HK-2 (cell line): ENCODE measurements around the gene ALOX15.
"Not testable (repeated sequence)": the region's sequence is repeated elsewhere in the genome, so short reads cannot be mapped to it uniquely, and the experiment has no call there.

Experiments
- DNase-seq: peaks from one replicate; pipeline ENCODE4 v3.0.0-alpha.2; 2018; ENCODE audit not compliant: unreplicated experiment

ALOX15 gene

GRCh38 chr17:4620531-4621101 is 20.9 kb downstream of the ALOX15 start:
- no peak for DNase-seq

- DNase-seq: no peak
Observed at GRCh38 chr17:4617590-4618351, 23.7 kb downstream of the ALOX15 start.

GRCh38 chr17:4617090-4617489 is 24.4 kb downstream of the ALOX15 start:
- DNase-seq: no peak

GRCh38 chr17:4616476-4616875 is 25.0 kb downstream of the ALOX15 start:
- no peak for DNase-seq

GRCh38 chr17:4610656-4611055 is 30.8 kb downstream of the ALOX15 start:
- DNase-seq: no peak

- no peak for DNase-seq
Observed at GRCh38 chr17:4610162-4610561, 31.3 kb downstream of the ALOX15 start.

- DNase-seq: no peak
Observed at GRCh38 chr17:4609761-4610160, 31.7 kb downstream of the ALOX15 start.

- DNase-seq: no peak
Observed at GRCh38 chr17:4607773-4608187, 33.7 kb downstream of the ALOX15 start.

GRCh38 chr17:4607261-4607741 is 34.2 kb downstream of the ALOX15 start:
- no peak for DNase-seq

GRCh38 chr17:4605826-4606225 is 35.7 kb downstream of the ALOX15 start:
- no peak for DNase-seq

GRCh38 chr17:4604736-4605135 is 36.7 kb downstream of the ALOX15 start:
- DNase-seq: not testable (repeated sequence)

GRCh38 chr17:4604111-4604644 is 37.3 kb downstream of the ALOX15 start:
- DNase-seq: no peak

- no peak for DNase-seq
Observed at GRCh38 chr17:4602041-4602440, 39.4 kb downstream of the ALOX15 start.

- DNase-seq: no peak
Observed at GRCh38 chr17:4601326-4601725, 40.2 kb downstream of the ALOX15 start.

GRCh38 chr17:4600563-4600962 is 40.9 kb downstream of the ALOX15 start:
- no peak for DNase-seq

GRCh38 chr17:4599505-4600281 is 41.8 kb downstream of the ALOX15 start:
- DNase-seq: no peak

- no peak for DNase-seq
Observed at GRCh38 chr17:4598776-4599504, 42.5 kb downstream of the ALOX15 start.

GRCh38 chr17:4597975-4598374 is 43.5 kb downstream of the ALOX15 start:
- DNase-seq: no peak

- no peak for DNase-seq
Observed at GRCh38 chr17:4596636-4597380, 44.7 kb downstream of the ALOX15 start.

GRCh38 chr17:4595685-4596342 is 45.7 kb downstream of the ALOX15 start:
- DNase-seq: not testable (repeated sequence)
